DND-41 (cell line): ENCODE data around the gene FBXO47.

Source experiments
- ATAC-seq: fragments of 200-7000 bp; cut with Tn5 transposase; 3 replicates; pipeline ENCODE4 v1.9.1; 2021; ENCODE audit warnings: low read depth; ENCODE audit not compliant: insufficient read depth
- DNase-seq: peaks from one replicate; pipeline ENCODE4 v3.0.0-alpha.2; 2020
- H2AFZ ChIP-seq: 2 replicates; pipeline ENCODE4 v1.6.0; 2012; ENCODE audit warnings: low read depth, low read length
- H3K27ac ChIP-seq: 2 replicates; pipeline ENCODE4 v1.5.1; 2012; ENCODE audit warnings: low read length, inconsistent platforms
- H3K27me3 ChIP-seq: fragments of 200-600 bp; sonication (generic); 2 replicates; pipeline ENCODE4 v1.6.0; 2012; ENCODE audit warnings: low read length, mild to moderate bottlenecking, inconsistent platforms; ENCODE audit not compliant: insufficient read depth, poor library complexity
- H3K36me3 ChIP-seq: 2 replicates; pipeline ENCODE4 v1.5.1; 2012; ENCODE audit warnings: low read length, inconsistent platforms; ENCODE audit not compliant: insufficient read depth
- H3K4me1 ChIP-seq: 2 replicates; pipeline ENCODE4 v1.5.1; 2012; ENCODE audit warnings: mild to moderate bottlenecking, low read length; ENCODE audit not compliant: insufficient read depth
- H3K4me2 ChIP-seq: 2 replicates; pipeline ENCODE4 v1.6.0; 2012; ENCODE audit warnings: mild to moderate bottlenecking, moderate library complexity, low read length, inconsistent platforms; ENCODE audit not compliant: insufficient read depth
- H3K4me3 ChIP-seq, 2 experiments: fragments of 200-600 bp in 1 of 2; shearing (Covaris generic) in 1 of 2; 2 replicates each; pipeline ENCODE4 v1.5.1; 2012 to 2016; ENCODE audit warnings: inconsistent platforms in 2 of 2, low read length in 2 of 2, mild to moderate bottlenecking in 2 of 2, low read depth in 1 of 2, moderate library complexity in 1 of 2
- H3K79me2 ChIP-seq: 2 replicates; pipeline ENCODE4 v1.6.0; 2012; ENCODE audit warnings: low read length, inconsistent platforms; ENCODE audit not compliant: insufficient read depth
- H3K9ac ChIP-seq: 2 replicates; pipeline ENCODE4 v1.6.0; 2012; ENCODE audit warnings: low read depth, mild to moderate bottlenecking, inconsistent platforms, low read length, moderate library complexity
- H3K9me3 ChIP-seq: 2 replicates; pipeline ENCODE4 v1.5.1; 2012; ENCODE audit warnings: low read length, moderate library complexity, mild to moderate bottlenecking, inconsistent platforms; ENCODE audit not compliant: insufficient read depth, severe bottlenecking
- H4K20me1 ChIP-seq: 2 replicates; pipeline ENCODE4 v1.6.0; 2012; ENCODE audit warnings: low read length; ENCODE audit not compliant: insufficient read depth
- EZH2 ChIP-seq: IDR thresholded peaks from 3 replicates; pipeline ENCODE4 v1.6.1; 2012; ENCODE audit warnings: borderline replicate concordance, low read depth, mild to moderate bottlenecking, moderate library complexity, low read length, inconsistent platforms; ENCODE audit not compliant: severe bottlenecking
- TF ChIP-seq, protein P1 (sequence below): IDR thresholded peaks from 2 replicates; pipeline ENCODE4 v1.5.1; 2012; ENCODE audit warnings: borderline replicate concordance, low read length, moderate library complexity, mild to moderate bottlenecking; ENCODE audit not compliant: poor library complexity, severe bottlenecking; ENCODE audit errors: extremely low read depth

The FBXO47 gene

GRCh38 chr17:39001703-39002637, 34.8 kb upstream of the FBXO47 start:
- Histone ChIP-seq H3K4me3 (no peak overlapping the region), H3K27ac (no peak overlapping the region), H3K9ac (no peak overlapping the region), H3K36me3 (no peaks in the 10 kb centered on the region), H3K4me2 (no peak overlapping the region), H3K4me1 (no peaks in the 10 kb centered on the region), H2AFZ (no peak overlapping the region), H3K9me3 (peaks cover 6% of the 10 kb centered on the region), H3K27me3 (no peaks in the 10 kb centered on the region), H3K79me2 (no peaks in the 10 kb centered on the region), H4K20me1 (no peaks in the 10 kb centered on the region)
- no peak for DNase-seq
- no peak for TF ChIP-seq EZH2
- TF ChIP-seq, protein P1, sequence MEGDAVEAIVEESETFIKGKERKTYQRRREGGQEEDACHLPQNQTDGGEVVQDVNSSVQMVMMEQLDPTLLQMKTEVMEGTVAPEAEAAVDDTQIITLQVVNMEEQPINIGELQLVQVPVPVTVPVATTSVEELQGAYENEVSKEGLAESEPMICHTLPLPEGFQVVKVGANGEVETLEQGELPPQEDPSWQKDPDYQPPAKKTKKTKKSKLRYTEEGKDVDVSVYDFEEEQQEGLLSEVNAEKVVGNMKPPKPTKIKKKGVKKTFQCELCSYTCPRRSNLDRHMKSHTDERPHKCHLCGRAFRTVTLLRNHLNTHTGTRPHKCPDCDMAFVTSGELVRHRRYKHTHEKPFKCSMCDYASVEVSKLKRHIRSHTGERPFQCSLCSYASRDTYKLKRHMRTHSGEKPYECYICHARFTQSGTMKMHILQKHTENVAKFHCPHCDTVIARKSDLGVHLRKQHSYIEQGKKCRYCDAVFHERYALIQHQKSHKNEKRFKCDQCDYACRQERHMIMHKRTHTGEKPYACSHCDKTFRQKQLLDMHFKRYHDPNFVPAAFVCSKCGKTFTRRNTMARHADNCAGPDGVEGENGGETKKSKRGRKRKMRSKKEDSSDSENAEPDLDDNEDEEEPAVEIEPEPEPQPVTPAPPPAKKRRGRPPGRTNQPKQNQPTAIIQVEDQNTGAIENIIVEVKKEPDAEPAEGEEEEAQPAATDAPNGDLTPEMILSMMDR, result no peak
- no peak for ATAC-seq

- no peak overlapping the region for H3K4me2 ChIP-seq
- H3K27me3 ChIP-seq, result no peaks in the 10 kb centered on the region
- no peak overlapping the region for H3K9ac ChIP-seq
- no peaks in the 10 kb centered on the region for H3K4me1 ChIP-seq
- DNase-seq (no peak), ATAC-seq (no peak)
- peaks cover 15% of the 10 kb centered on the region for H3K9me3 ChIP-seq
- TF ChIP-seq, protein P1, result no peak
- TF ChIP-seq EZH2, result no peak
- H3K79me2 ChIP-seq, result no peaks in the 10 kb centered on the region
- H2AFZ ChIP-seq, result no peak overlapping the region
- H3K27ac ChIP-seq, result no peak overlapping the region
- H4K20me1 ChIP-seq, result no peaks in the 10 kb centered on the region
- H3K36me3 ChIP-seq, result no peaks in the 10 kb centered on the region
- no peak overlapping the region for H3K4me3 ChIP-seq
Observed at GRCh38 chr17:39000021-39000601, 32.9 kb upstream of the FBXO47 start.

DNA sequence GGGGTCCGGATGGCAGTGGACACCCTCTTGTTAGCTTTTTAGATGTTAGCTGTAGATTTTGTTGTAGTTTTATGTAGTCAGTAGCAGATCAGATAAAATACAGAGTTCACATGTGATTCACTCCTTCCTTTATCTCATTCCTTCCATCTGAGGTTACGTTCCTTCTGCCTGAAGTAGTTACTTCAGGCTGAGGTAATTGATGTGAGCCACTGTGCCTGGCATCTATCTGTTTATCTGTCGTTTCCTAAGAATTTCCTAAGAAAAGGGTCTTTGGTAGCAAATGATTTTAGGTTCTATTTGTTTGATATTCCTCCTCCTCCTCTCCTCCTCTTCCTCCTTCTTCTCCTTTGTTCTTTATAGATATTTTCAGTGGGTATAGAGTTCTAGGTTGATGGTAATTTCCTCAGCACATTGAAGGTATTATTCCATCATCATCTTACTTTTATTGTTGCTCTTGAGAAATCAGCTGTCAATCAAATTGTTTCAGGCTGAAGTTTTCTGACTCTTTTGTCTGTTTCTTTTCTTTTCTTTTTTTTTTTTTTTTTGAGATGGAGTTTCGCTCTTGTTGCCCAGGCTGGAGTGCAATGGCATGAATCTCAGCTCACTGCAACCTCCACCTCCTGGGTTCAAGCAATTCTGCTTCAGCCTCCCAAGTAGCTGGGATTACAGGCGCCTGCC, 29.6 kb upstream of the FBXO47 start:
- H3K27me3 ChIP-seq, result no peaks in the 10 kb centered on the region
- H3K9me3 ChIP-seq, result peaks cover 15% of the 10 kb centered on the region
- ATAC-seq (no peak), DNase-seq (no peak)
- no peaks in the 10 kb centered on the region for H4K20me1 ChIP-seq
- no peaks in the 10 kb centered on the region for H3K79me2 ChIP-seq
- no peak overlapping the region for H2AFZ ChIP-seq
- no peak overlapping the region for H3K4me2 ChIP-seq
- H3K9ac ChIP-seq, result no peak overlapping the region
- TF ChIP-seq, protein P1, result no peak
- no peak for TF ChIP-seq EZH2
- H3K36me3 ChIP-seq, result no peaks in the 10 kb centered on the region
- H3K4me1 ChIP-seq, result no peaks in the 10 kb centered on the region
- H3K27ac ChIP-seq, result no peak overlapping the region
- H3K4me3 ChIP-seq, result no peak overlapping the region
